GM18909 (cell line): ENCODE results near the gene DPYD.

Experiments
- ATAC-seq: cut with Tn5 transposase; IDR thresholded peaks from one replicate; pipeline ENCODE4 v1.9.1; 2021; ENCODE audit warnings: mild to moderate bottlenecking; ENCODE audit not compliant: unreplicated experiment, poor library complexity

Gene DPYD

GRCh38 chr1:97138515-97139032, 782.3 kb downstream of the DPYD start:
- ATAC-seq: peak; percentile 54

- peak; percentile 100 for ATAC-seq
These were observed 782.8 kb downstream of the DPYD start for GRCh38 chr1:97137862-97138514.

GRCh38 chr1:97136996-97137395, 783.8 kb downstream of the DPYD start:
- no peak for ATAC-seq

GRCh38 chr1:97135972-97136371, 784.9 kb downstream of the DPYD start:
- ATAC-seq: no peak

- no peak for ATAC-seq
These were observed 792.4 kb downstream of the DPYD start for GRCh38 chr1:97128426-97128825.

- ATAC-seq: no peak
These were observed 797.0 kb downstream of the DPYD start for GRCh38 chr1:97123717-97124431.

- no peak for ATAC-seq
These were observed 800.0 kb downstream of the DPYD start for GRCh38 chr1:97120806-97121205.

- no peak for ATAC-seq
These were observed 801.3 kb downstream of the DPYD start for GRCh38 chr1:97119260-97120158.

GRCh38 chr1:97114842-97115241, 806.0 kb downstream of the DPYD start:
- ATAC-seq: no peak

- ATAC-seq: no peak
These were observed 808.4 kb downstream of the DPYD start for GRCh38 chr1:97112442-97112841.

GRCh38 chr1:97108179-97108578, 812.7 kb downstream of the DPYD start:
- ATAC-seq: no peak

GRCh38 chr1:97105531-97105930, 815.3 kb downstream of the DPYD start:
- no peak for ATAC-seq

GRCh38 chr1:97101509-97101908, 819.3 kb downstream of the DPYD start:
- ATAC-seq: no peak

- ATAC-seq: no peak
These were observed 823.4 kb downstream of the DPYD start for GRCh38 chr1:97097404-97097925.

- ATAC-seq: no peak
These were observed 825.1 kb downstream of the DPYD start for GRCh38 chr1:97095764-97096163.

- ATAC-seq: no peak
These were observed 826.4 kb downstream of the DPYD start for GRCh38 chr1:97094247-97094972.

- ATAC-seq: no peak
These were observed 827.1 kb downstream of the DPYD start for GRCh38 chr1:97093741-97094140.

- ATAC-seq: no peak
These were observed 828.0 kb downstream of the DPYD start for GRCh38 chr1:97092824-97093223.

GRCh38 chr1:97091679-97092078, 829.2 kb downstream of the DPYD start:
- no peak for ATAC-seq

- no peak for ATAC-seq
These were observed 829.6 kb downstream of the DPYD start for GRCh38 chr1:97091263-97091662.
